Sigmoid colon (tissue), 7 donors: Measurements from ENCODE around the gene GLI3. TPM values are rescaled to one million over a fixed set of nuclear protein-coding genes. Genes with fewer than 3 reads are reported as not detected.

Experiments
- DNase-seq: peaks from one replicate; pipeline ENCODE4 v3.0.0-alpha.2; 2019
- H3K27ac ChIP-seq, 4 donors: fragments of 200-600 bp; sonication (generic); one replicate each; pipeline ENCODE4 v1.5.1; 2016 to 2019; ENCODE audit warnings: mild to moderate bottlenecking in 1 of 4
- H3K27me3 ChIP-seq, 3 donors: fragments of 200-600 bp; sonication (generic); one replicate each; pipeline ENCODE4 v1.5.1; 2019; ENCODE audit warnings: mild to moderate bottlenecking in 1 of 3
- H3K36me3 ChIP-seq, 4 donors: fragments of 200-600 bp; sonication (generic); one replicate each; pipeline ENCODE4 v1.5.1; 2016 to 2019
- H3K4me1 ChIP-seq, 4 donors: fragments of 200-600 bp; sonication (generic); one replicate each; pipeline ENCODE4 v1.5.1; 2017 to 2019
- H3K4me3 ChIP-seq, 4 donors: fragments of 200-600 bp; sonication (generic); one replicate each; pipeline ENCODE4 v1.5.1; 2017 to 2019; ENCODE audit warnings: mild to moderate bottlenecking in 2 of 4, moderate library complexity in 1 of 4
- H3K9me3 ChIP-seq, 4 donors: fragments of 200-600 bp in 3 of 4; sonication (generic) in 3 of 4; one replicate each; pipeline versions ENCODE4 v1.5.1 to v1.6.1; 2013 to 2019
- CTCF ChIP-seq, 4 experiments: fragments of 450-650 bp in 3 of 4; fragments of 200-600 bp in 1 of 4; IDR thresholded peaks; one replicate each; pipeline ENCODE4 v1.5.1; 2016 to 2019; ENCODE audit warnings: antibody characterized with exemption in 4 of 4, mild to moderate bottlenecking in 3 of 4, moderate library complexity in 2 of 4
- EP300 ChIP-seq, 4 donors: sonication (generic); formaldehyde crosslinking; IDR thresholded peaks; one replicate each; pipeline ENCODE4 v1.6.1; 2017; ENCODE audit warnings: antibody characterized with exemption in 4 of 4
- POLR2A ChIP-seq, 2 donors: fragments of 450-650 bp; IDR thresholded peaks; one replicate each; pipeline ENCODE4 v1.6.1; 2016; ENCODE audit warnings: antibody characterized with exemption in 2 of 2, mild to moderate bottlenecking in 2 of 2, moderate library complexity in 2 of 2
- POLR2AphosphoS5 ChIP-seq, 4 donors: sonication (generic); formaldehyde crosslinking; IDR thresholded peaks; one replicate each; pipeline ENCODE4 v1.6.1; 2017; ENCODE audit warnings: antibody characterized with exemption in 4 of 4
- WGBS, 2 donors: extraction: QIAGEN DNeasy Blood & Tissue Kit; methylation state at CpG; one replicate each; pipeline ENCODE4 v1.1.7; 2013; 5-methylcytosine and 5-hydroxymethylcytosine counted together
- intact Hi-C: fragments of 100-400 bp; cut with DNase I; formaldehyde crosslinking; loops from one replicate; pipeline ENCODE4 v1.15.1; 2023
- polyA plus RNA-seq, 3 donors: library from polyadenylated mRNA; stranded (reverse); fragments of 200-250 nt; gene quantifications; one replicate each; pipeline ENCODE4 v1.2.3, GENCODE V29; 2013
- total RNA-seq, 4 donors: library from RNA; depleted of rRNA; stranded (reverse); fragments of >200 nt; gene quantifications; one replicate each; pipeline ENCODE4 v1.1.0, GENCODE V29; 2016
- donor health status: healthy with polysubstance abuse.
- donor health status: Bipolar disorder and iron deficiency.
- donor health status: healthy.

GLI3 gene
- total and polyA plus RNA-seq, 7 donors = 0.23 to 31.6 (median 17.2) TPM

- intact Hi-C loops = loop anchor here (10.0 kb wide), 1 partner anchor 489 kb away; no protein-coding TSS in a partner anchor
- Histone ChIP-seq H3K27me3 (no peaks in the 10 kb centered on the region), H3K36me3 (no peaks in the 10 kb centered on the region), H3K27ac (no peak overlapping the region), H3K4me3 (no peak overlapping the region), H3K4me1 (peaks cover 0 to 89% (median 43%) of the 10 kb centered on the region in 4 donors), H3K9me3 (no peaks in the 10 kb centered on the region)
- WGBS, 2 donors = 59 to 68% methylated on average over 3 of the region's 3 CpGs
- no peak for DNase-seq
- TF ChIP-seq EP300 (IDR thresholded peaks at IDR 0.05) (no peak), POLR2AphosphoS5 (IDR thresholded peaks at IDR 0.05) (no peak), CTCF (IDR thresholded peaks at IDR 0.05) (no peak), POLR2A (IDR thresholded peaks at IDR 0.05) (no peak)
These were observed 151.5 kb downstream of the GLI3 start for GRCh38 chr7:42085531-42085930.

- Histone ChIP-seq H3K4me3 (no peak overlapping the region), H3K36me3 (no peaks in the 10 kb centered on the region), H3K9me3 (no peaks in the 10 kb centered on the region), H3K27ac (no peak overlapping the region), H3K4me1 (peaks cover 0 to 89% (median 44%) of the 10 kb centered on the region in 4 donors), H3K27me3 (no peaks in the 10 kb centered on the region)
- intact Hi-C loops = loop anchor here (10.0 kb wide), 1 partner anchor 491 kb away; no protein-coding TSS in a partner anchor
- TF ChIP-seq EP300 (IDR thresholded peaks at IDR 0.05) = no peak
- no peak for TF ChIP-seq POLR2AphosphoS5 (IDR thresholded peaks at IDR 0.05)
- DNase-seq = no peak
- 47 to 76% methylated on average over 4 of the region's 4 CpGs for WGBS, 2 donors
These were observed 152.7 kb downstream of the GLI3 start for GRCh38 chr7:42084263-42084662.

DNA sequence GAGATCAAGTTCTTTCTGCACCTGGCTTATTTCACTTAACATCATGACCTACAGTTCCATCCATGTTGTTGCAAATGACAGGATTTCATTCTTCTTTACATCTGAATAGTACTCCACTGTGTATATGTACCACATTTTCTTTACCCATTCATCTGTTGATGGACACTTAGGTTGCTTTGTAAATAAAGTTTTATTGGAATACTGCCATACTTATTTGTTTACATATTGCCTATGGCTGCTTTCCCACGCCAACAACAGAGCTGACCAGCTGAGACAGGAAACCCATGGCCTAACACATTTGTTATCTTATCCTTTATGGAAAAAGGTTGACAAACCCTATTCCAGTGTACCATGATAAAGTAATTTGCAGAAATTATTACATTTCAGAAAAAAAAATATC is 153.7 kb downstream of the GLI3 start:
- Histone ChIP-seq H3K36me3 (no peaks in the 10 kb centered on the region), H3K27ac (no peak overlapping the region), H3K4me3 (no peak overlapping the region), H3K4me1 (peaks cover 0 to 79% (median 44%) of the 10 kb centered on the region in 4 donors), H3K9me3 (no peaks in the 10 kb centered on the region), H3K27me3 (no peaks in the 10 kb centered on the region)
- intact Hi-C loops = loop anchor here (10.0 kb wide), 1 partner anchor 492 kb away; no protein-coding TSS in a partner anchor
- WGBS, 2 donors = 61 to 75% methylated on average over 1 of the region's 1 CpG
- TF ChIP-seq POLR2A (IDR thresholded peaks at IDR 0.05) = no peak
- DNase-seq = no peak

DNA sequence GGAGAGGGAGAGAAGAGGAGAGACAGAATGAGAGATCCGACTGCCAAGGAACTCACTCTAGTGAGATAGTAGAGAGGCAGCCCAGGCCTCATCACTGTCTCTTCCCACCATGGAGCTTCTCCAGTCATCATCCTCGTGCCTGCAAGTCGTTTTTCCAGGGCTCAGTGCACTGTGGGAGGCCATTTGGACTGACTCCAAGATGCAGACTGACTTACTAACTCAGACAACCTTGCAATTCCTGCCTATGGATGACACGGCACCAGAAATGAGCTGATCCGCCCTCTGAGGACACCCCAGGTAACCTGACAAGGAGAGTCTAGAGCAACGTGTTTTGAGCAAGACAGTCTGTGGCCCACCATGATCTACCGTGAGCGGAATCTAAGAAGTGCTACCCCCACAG is 154.9 kb downstream of the GLI3 start:
- DNase-seq = peak; percentile 76
- Histone ChIP-seq H3K27me3 (no peaks in the 10 kb centered on the region), H3K36me3 (no peaks in the 10 kb centered on the region), H3K4me1 (peaks cover 0 to 76% (median 44%) of the 10 kb centered on the region in 4 donors), H3K27ac (peak overlapping the region in 3 of 4 donors; percentile 32 to 66 (median 59)), H3K9me3 (no peaks in the 10 kb centered on the region), H3K4me3 (no peak overlapping the region)
- intact Hi-C loops = loop anchor here (10.0 kb wide), 1 partner anchor 493 kb away; no protein-coding TSS in a partner anchor
- 65 to 72% methylated on average over 8 of the region's 8 CpGs for WGBS, 2 donors
- TF ChIP-seq EP300 (IDR thresholded peaks at IDR 0.05) = no peak
- no peak for TF ChIP-seq CTCF (IDR thresholded peaks at IDR 0.05)
- TF ChIP-seq POLR2AphosphoS5 (IDR thresholded peaks at IDR 0.05) = peak in 1 of 4 donors; percentile 10
- TF ChIP-seq POLR2A (IDR thresholded peaks at IDR 0.05) = no peak

DNA sequence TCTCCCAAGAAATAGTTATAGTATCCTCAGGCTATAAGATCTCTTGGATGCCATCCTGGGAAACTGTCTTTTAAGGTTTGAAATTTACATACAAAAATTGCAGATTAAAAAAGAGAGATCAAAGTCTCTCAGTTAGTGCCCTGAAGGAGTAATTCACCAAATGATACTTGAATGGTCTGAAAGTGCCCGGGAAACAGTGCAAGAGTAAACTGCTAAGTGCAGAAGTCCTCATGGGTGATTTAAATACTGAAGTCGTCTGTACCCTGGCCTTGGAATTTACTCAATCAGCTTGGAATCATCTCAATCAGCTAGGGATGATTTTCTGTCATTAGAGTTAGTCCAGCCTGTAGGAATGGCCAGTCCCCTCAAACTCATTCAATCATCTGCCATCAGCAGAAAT is 155.3 kb downstream of the GLI3 start:
- DNase-seq = no peak
- no peak for TF ChIP-seq POLR2A (IDR thresholded peaks at IDR 0.05)
- no peak for TF ChIP-seq EP300 (IDR thresholded peaks at IDR 0.05)
- no peak for TF ChIP-seq CTCF (IDR thresholded peaks at IDR 0.05)
- no peak for TF ChIP-seq POLR2AphosphoS5 (IDR thresholded peaks at IDR 0.05)
- Histone ChIP-seq H3K9me3 (no peaks in the 10 kb centered on the region), H3K27ac (peak overlapping the region in 3 of 4 donors; percentile 49 to 66 (median 59)), H3K4me1 (peaks cover 0 to 76% (median 47%) of the 10 kb centered on the region in 4 donors), H3K4me3 (no peak overlapping the region), H3K27me3 (no peaks in the 10 kb centered on the region), H3K36me3 (no peaks in the 10 kb centered on the region)
- 27 to 55% methylated on average over 2 of the region's 2 CpGs for WGBS, 2 donors
- intact Hi-C loops = loop anchor here (10.0 kb wide), 1 partner anchor 493 kb away; no protein-coding TSS in a partner anchor
